GM12891 (cell line): ENCODE data around the gene EIF3M.

Source experiments
- PAX5 ChIP-seq: IDR thresholded peaks from 2 replicates; pipeline ENCODE4 v1.6.1; 2011; ENCODE audit warnings: low read length, moderate library complexity, mild to moderate bottlenecking; ENCODE audit not compliant: insufficient read depth, severe bottlenecking
- POLR2A ChIP-seq: IDR thresholded peaks from 2 replicates; pipeline ENCODE4 v1.6.1; 2011; ENCODE audit warnings: low read depth, low read length, control low read depth
- POLR2AphosphoS5 ChIP-seq: IDR thresholded peaks from 2 replicates; pipeline ENCODE4 v1.6.1; 2011; ENCODE audit warnings: low read depth, low read length, control low read depth
- POU2F2 ChIP-seq: IDR thresholded peaks from 2 replicates; pipeline ENCODE4 v1.6.1; 2011; ENCODE audit warnings: low read depth, mild to moderate bottlenecking, control low read depth, low read length, moderate library complexity
- SPI1 ChIP-seq: IDR thresholded peaks from 2 replicates; pipeline ENCODE4 v1.6.1; 2011; ENCODE audit warnings: low read depth, low read length, control low read depth
- TAF1 ChIP-seq: IDR thresholded peaks from 2 replicates; pipeline ENCODE4 v1.6.1; 2011; ENCODE audit warnings: low read depth, low read length, control low read depth

DNA sequence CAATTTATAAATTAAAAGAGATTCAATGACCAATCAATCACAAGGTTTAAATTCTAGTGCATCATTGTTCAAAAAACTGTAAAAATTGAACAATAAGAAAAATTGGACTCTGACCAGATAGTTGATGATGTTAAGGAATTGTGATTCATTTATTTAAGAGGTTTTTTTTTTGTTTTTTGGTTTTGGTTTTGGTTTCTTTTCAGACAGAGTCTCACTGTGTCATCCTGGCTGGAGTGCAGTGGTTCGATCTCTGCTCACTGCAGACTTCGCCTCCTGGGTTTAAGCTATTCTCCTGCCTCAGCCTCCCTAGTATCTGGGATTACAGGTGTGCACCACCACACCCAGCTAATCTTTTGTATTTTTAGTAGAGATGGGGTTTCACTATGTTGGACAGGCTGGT, 17.1 kb upstream of the EIF3M start:
- TF ChIP-seq POLR2A (no peak), TAF1 (no peak), POLR2AphosphoS5 (no peak), POU2F2 (no peak), SPI1 (no peak), PAX5 (no peak)
